HG03066 (cell line): ENCODE results near the gene ARHGAP40.
"Not testable (repeated sequence)": the region's sequence is repeated elsewhere in the genome, so short reads cannot be mapped to it uniquely, and the experiment has no call there.

Experiments used
- ATAC-seq: cut with Tn5 transposase; IDR thresholded peaks from one replicate; pipeline ENCODE4 v1.9.1; 2021; ENCODE audit warnings: low read depth; ENCODE audit not compliant: unreplicated experiment

The ARHGAP40 gene

DNA sequence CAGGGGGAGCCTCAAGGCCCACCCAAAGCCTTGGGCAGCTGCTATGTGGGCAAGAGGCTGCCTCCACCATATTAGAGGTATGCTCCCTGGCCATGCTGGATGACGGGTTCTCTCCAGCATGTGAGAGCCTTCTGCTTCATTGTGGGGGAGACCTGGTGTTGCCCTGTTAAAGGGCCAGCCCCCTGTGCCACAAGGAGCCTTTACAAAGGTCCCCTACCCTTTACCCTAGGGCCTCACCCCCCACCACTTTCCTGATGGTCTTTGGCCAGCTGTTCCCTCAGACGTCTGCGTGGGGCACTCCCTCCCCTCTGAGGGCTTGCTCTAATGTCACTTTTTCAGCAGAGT is 15.5 kb upstream of the ARHGAP40 start:
- no peak for ATAC-seq

DNA sequence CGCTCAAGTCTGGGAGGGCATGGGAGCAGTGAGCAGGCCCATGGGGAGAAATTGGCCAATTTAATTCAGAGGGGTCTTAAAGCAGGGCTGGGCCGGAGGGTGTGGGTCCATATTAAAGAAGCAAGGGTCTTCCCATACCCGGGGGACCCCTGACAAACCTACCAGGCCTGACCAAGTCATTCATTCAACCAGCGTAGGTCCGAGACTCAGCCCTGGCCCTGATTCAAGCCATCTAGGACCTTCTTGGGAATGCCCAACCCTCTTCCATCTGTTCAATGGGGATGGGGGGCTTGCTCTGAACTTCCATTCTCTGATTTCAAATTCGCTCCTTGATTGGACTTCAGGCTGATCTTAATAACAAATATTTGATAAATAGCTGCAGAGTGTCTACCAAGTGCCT is 13.3 kb upstream of the ARHGAP40 start:
- no peak for ATAC-seq

DNA sequence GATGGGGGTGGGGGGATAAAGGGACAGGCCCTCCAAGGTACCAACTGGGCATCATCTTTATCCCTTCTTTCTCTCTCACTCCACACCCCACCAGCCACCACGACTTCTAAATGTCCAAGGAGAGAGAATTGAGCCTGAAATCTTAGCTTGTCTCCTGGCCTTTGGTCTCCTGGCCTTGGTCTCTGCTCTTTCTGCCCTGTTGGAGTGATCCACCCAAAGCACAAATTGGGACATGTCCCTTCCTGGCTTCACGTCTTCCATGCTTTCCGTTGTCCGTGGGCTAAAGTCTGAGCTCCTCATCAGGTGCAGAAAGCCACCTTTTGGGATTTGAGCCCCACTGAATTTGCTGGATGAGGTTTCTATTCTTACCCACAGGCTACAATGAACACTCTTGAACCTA is 12.3 kb upstream of the ARHGAP40 start:
- no peak for ATAC-seq

DNA sequence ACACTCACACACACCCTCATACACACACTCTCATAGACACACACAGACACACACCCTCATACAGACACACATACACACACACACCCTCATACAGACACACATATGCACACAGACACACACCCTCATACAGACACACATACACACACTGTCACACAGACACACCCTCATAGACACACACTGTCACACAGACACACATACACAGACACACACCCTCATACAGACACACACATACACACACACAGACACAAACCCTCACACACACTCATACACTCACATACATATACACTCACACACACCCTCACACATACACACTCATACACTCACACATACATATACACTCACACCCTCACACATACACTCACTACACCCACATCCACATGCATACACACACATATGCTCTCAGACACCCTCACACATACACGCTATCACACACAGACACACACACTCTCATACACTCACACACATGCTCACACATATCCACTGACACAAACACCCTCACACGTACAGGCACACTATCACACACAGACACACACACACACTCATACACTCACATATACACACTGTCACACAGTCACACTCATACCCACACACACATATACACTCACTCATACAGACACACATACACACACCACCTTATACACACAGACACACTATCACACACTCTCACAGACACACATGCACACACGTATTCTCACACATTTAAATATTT is 11.5 kb upstream of the ARHGAP40 start:
- ATAC-seq, result no peak

DNA sequence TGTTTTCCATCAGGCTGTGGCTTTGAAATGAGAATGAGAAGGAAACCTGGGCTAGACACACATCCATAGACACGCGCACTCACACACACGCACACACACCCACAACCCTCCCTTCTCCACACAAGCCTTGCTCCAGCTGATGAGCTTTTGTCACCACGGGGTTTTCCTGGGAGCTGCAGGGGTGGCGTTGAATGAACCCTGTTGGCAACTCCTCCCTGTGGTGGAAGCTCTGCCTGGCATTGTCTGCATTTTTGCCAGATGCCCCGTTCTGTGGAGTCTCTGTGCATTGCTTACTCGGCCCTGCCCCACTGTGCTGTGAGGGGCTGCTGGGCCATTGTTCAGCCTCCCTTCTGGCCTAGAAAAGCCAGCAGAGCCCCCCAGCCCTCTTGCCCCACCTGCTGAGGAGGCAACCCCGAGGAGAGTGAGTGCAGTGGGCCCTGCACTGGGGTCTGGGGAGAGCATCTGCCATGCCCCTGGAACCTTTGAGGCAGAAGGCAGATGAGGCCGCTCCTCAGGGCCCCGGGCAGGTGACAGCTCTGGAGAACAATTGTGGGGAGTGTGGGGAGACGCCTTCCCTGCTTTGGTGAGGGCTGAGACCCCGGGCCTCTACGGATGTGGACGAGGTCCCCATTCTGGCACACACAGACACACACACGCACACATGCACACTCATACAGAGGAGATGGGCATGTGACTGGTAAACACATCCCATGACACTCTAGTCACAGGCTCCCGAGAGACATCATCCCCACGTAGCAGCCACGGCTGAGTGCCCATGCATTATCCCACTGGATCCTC is 10.7 kb upstream of the ARHGAP40 start:
- ATAC-seq, result no peak

DNA sequence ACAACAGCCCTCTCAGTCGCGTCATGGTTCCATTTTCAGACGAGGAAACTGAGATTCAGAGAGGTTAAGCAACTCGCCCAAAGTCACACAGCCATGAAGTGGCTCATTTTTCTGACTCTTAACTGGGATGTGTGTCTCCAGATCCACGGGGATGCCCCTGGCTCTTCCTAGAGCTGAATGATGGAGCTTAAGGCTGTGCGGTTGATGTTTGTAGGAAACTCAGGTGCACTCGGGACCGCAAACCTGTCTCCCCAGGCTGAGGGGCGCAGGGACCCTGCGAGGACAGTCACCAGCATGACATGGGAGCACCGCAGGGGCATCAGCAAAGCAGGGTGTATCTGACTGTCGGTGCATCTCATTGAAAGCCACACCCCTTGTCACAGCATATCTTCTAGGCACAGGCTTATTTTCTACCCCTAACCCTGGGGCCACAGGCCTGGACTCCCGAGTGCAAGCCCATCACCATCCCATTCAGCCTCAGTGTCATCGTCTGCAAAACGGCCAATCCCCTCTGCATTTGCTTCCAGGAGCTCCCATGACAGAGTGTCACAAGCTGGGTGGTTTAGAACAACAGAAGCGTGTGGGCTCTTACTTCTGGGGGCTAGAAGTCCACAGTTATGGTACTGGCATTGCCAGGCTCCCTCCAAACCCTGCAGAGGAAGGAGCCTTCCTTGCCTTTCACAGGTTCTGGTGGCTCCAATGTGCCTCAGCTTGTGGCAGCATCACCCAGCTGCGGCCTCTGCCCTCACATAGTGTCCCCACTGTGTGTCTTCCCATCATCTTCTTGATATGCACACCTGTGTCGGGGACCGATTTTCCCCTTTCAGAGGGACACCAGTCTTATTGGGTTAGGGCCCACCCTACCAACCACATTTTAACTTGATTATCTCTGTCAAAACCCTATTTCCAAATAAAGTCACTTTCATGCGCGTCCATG is 9.9 kb upstream of the ARHGAP40 start:
- ATAC-seq, result no peak

DNA sequence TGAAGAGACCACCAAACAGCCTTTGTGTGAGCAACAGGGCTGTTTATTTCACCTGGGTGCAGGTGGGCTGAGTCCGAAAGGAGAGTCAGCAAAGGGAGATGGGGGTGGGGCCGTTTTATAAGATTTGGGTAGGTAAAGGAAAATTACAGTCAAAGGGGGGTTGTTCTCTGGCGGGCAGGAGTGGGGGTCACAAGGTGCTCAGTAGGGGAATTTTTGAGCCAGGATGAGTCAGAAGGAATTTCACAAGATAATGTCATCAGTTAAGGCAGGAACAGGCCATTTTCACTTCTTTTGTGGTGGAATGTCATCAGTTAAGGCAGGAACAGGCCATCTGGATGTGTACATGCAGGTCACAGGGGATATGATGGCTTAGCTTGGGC is 9.2 kb upstream of the ARHGAP40 start:
- ATAC-seq, result not testable (repeated sequence)

DNA sequence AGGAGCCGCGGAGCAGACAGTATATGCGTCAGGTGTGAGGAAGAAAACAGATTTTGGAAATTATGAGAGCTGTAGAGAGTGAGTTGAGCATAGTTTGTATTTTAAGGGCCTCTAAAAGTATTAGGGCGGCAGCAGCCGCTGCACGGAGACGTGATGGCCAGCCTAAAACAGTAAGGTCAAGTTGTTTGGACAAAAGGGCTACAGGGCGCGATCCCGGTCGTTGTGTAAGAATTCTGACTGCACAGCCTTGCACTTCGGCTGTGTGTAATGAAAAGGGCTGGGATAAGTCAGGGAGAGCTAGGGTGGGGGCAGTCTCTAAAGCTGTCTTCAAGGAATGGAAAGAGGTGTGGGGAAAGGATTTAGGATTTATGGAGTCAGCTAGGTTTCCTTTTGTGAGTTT is 7.3 kb upstream of the ARHGAP40 start:
- not testable (repeated sequence) for ATAC-seq

DNA sequence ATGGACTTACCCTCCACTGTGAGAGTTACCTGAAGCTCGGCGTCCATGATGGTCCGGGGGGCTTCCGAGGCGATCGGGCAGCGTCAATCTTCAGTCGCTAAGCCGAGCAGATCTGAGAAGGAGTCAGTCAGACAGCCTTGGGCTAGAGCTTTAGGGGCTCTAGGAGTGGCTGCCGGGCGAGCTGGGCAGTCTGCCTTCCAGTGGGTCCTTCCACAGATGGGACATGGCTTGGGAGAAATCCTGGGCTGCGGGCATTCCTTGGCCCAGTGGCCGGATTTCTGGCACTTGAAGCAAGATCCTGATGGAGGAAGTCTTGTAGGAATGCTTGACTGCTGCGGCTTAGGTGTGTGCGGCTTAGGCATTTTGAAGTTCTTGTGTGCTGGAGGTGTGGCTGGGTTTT is 5.7 kb upstream of the ARHGAP40 start:
- ATAC-seq, result not testable (repeated sequence)

DNA sequence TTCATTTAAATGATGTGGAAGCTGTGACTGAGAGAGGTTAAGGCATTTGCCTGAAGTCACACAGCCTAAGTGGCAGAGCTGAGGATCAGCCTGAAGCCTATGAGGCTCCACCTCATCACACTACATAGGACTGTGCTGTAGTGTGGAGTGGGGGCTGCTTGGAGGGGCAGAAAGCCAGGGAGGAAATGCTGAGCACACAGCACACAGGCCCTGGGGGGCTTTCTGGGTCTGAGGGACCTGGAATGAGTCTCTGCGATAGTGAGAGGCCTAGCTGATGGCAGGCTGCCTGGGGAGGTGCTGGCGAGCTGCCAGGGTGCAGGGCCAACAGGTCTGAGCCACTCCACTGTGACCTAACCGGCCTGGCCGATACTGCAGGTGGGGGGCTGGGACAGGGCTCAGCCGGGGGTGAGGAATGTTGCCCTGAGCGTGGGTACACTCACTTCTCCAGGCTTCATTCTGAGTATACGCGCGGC is 2.2 kb upstream of the ARHGAP40 start:
- no peak for ATAC-seq

DNA sequence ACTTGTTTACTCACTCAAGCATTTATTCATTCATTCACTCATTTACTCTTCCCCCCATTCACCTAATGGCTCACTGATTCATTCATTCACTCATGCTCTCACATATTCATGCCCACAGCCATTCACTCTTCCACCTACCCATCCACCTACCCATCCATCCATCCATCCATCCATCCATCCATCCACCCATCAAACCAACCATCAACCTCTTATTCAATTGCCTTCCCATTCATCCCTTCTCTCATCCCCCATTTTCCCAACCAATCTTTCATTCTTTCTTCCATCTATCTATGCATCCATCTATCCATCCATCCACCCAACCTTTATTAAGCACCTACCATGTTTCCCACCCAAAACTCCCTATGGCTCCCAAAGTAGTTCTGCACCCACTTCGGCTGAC is 1.6 kb upstream of the ARHGAP40 start:
- no peak for ATAC-seq

DNA sequence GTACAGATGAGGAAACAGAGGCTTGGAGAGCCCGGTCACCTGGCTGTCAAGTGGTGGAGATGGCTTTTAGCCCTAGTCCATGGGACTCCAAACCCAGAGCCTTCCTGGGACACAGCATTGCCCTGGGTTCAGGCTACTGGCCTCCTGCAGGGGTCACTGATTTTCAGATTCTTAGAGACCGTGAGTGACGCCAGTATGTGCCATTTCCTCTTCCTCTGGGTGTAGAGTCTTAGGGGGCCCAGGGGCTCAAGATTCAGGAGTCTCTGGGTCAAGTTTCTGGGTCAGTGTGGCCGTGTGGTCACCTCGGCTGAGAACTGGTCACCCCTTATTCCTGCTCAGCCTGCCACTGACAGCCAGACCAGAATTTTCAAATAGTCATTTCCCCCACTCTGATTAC is 574 bp downstream of the ARHGAP40 start:
- no peak for ATAC-seq

DNA sequence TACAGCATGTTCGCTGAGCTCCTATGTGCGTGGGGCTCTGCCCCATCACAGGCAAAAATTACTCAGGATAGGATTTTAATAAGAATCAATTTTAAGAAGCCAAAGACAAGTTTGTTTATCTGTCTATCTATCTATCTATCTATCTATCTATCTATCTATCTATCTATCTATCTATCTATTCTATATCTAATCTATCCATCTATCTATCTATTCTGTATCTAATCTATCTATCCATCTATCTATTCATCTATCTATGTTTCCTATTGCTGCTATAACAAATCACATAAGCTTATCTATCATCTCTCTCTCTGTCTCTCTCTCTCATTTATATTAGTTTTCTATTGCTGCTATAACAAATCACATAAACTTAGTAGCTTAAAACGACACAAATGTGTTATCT is 1.7 kb downstream of the ARHGAP40 start:
- no peak for ATAC-seq

DNA sequence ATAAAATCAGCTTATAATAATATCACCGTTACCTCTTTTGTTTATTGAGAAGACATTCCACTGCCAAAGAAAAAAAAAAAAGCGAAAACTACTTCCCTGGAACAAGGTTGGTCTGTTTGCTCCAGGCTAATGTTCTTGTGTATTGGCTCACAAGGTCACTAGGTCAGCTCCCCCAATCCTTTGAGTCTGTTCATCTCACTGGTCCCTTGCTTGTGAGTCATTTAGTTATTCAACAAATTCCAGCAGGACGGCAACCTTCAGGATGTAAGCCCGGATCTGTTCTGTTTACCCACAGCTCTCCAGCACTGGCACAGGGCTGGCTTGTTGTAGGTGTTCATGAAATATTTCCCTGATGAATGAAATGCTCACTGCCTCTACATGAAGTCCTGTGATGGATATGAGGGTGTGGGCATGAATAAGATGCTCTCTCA is 3.3 kb downstream of the ARHGAP40 start:
- ATAC-seq, result no peak

DNA sequence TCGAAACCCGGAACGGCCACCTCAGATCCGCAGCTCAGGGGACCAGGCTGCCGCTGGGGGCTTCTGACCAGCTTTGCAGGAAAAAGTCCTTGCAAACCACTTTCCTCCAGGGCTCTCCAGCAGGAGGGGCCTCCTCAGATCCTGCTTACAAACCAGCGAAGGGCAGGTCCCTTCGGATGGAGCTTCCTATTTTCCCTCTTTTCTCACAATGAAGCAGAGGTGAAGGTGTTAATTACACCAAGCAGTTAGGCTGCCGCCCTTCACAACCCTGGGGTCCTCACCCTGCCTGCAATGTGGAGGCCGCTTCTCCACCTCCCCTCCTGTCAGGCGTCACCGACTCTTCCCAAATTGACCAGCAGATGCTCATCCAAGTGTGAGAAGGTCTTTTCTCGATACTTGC is 5.7 kb downstream of the ARHGAP40 start:
- no peak for ATAC-seq

DNA sequence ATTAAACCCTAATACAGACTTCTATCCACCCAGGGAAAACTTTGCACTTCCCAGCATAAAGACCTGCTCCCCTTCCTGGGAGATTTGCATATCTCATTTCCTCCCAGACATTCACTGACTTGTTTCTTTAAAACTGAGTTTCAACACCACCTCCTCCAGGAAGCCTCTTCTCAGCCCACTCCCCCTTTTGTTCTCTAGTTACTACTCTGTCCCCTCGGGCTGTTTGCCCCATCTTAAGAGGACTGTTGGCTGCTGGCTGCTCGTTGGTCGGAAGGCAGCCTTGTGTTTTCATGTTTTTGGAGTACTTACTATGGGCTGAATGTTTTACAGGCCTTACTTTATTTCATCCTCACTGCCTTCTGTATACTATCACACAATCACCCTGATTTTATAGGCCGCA is 6.6 kb downstream of the ARHGAP40 start:
- no peak for ATAC-seq

DNA sequence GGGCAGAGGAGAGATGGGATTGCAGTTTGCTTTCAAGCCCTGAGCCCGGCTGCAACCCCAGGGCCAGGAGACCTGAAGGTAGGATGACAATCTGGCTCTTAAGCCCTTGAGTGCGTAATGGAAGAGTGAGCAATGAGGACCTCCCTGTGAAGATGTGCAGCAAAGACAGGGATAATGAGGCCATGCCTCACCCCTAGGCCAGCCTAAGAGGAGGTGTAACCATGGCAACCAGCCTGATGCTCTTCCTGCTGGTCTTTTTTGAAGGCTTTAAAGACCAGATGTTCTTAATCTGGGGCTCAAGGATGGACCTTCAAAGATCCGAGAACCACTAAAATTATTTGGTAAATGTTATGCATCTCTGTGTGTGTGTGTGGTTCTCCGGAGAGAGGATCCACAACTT is 8.2 kb downstream of the ARHGAP40 start:
- ATAC-seq, result no peak

DNA sequence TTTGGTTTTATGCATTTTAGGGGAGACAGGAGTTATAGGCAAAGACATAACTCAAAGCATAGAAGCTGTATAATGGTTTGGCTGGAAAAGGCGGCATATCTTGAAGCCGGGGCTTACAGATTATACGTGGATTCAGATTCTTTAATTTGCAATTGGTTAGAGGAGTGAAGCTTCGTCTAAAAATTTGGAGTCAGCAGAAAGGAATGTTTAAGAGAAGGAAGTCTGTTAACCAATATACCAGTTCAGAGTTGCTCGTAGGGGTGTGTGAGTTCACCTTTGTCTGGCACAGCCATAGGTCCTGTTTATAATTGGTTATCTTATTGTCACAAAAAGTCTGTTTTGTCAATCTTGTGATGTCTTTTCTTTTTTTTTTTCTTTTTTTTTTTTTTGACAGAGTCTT is 8.9 kb downstream of the ARHGAP40 start:
- no peak for ATAC-seq

DNA sequence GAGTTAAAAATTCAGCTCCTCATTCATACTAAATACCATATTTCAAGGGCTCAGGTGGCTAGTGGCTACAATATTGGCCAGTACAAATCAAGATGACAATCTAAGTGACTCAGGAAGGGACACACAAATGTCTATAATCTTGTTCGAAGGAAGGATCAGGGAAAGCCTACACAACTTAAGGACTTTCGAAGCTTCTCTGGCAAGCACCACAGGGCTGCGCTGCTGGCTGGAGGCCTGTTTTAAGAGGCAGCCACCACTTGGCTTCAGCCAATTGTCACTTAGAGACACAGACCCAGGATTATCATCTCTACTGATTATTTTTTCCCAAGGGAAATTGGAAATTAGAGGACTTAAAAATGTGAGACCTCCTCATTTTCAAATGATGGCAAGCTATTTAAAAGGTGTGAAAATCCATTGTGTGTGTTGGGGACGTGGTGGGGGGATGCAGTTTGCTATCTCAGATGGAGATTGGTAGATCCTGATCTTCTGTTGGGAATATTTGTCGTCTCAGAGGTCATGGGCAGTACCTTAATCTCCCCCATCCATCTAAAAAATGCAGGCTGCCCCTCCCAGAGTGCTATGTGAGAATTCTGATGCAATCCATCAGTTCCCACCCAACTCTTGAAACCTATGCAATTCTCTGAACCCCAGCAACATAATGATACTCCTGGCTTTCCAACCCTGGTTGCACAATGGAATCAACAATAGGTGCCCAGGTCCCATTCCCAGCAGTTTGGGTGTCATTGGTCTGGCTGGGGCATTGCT is 11.3 kb downstream of the ARHGAP40 start:
- ATAC-seq, result no peak

DNA sequence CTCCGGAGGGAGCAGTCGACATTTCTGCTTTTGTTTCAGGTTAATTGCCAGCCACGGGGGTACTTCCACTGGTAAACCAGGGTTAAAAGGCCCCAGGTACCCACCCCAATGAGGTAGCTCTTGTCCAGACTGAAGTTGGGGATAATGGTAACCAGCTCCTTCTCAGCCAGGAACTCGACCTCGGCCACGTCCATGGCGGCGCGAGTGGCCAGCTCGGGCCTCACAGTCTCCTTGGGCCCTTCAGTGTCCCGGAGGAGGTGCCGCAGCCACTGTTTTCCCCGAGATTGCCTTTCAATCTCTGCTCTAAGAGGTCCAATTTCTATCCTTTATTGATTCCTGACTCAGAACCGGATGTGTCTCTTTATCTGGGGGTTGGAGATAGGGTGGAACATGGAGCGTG is 13.7 kb downstream of the ARHGAP40 start:
- ATAC-seq, result no peak
